Coronary artery (tissue), 2 donors: Measurements from ENCODE around the gene FOXO6.
A peak's percentile ranks its signal among the peaks of the same experiment; 100 is the strongest.

Experiments
- DNase-seq: peaks from one replicate; pipeline ENCODE4 v3.0.0-alpha.2; 2017; ENCODE audit warnings: low spot score
- H3K27ac ChIP-seq, 2 donors: fragments of 200-600 bp; sonication (generic); one replicate each; pipeline ENCODE4 v1.5.1; 2016 to 2019
- H3K4me3 ChIP-seq: fragments of 200-600 bp; sonication (generic); 2 replicates; pipeline ENCODE4 v1.5.1; 2016; ENCODE audit warnings: mild to moderate bottlenecking, moderate library complexity
- CTCF ChIP-seq: fragments of 200-600 bp; sonication (generic); IDR thresholded peaks from one replicate; pipeline ENCODE4 v1.5.1; 2019; ENCODE audit warnings: antibody characterized with exemption

The FOXO6 gene

GRCh38 chr1:41378999-41379737 is 17.9 kb downstream of the FOXO6 start:
- Histone ChIP-seq H3K4me3 (no peak overlapping the region), H3K27ac (peak overlapping the region; percentile 93 to 100)
- DNase-seq = no peak
- no peak for TF ChIP-seq CTCF

GRCh38 chr1:41379738-41380130 is 18.5 kb downstream of the FOXO6 start:
- no peak for TF ChIP-seq CTCF
- Histone ChIP-seq H3K27ac (peak overlapping the region; percentile 93 to 100), H3K4me3 (no peak overlapping the region)
- no peak for DNase-seq

GRCh38 chr1:41380195-41380594 is 19.0 kb downstream of the FOXO6 start:
- Histone ChIP-seq H3K4me3 (peak overlapping the region; percentile 91), H3K27ac (peak overlapping the region; percentile 93 to 100)
- no peak for TF ChIP-seq CTCF
- DNase-seq = no peak

GRCh38 chr1:41380979-41381691 is 19.9 kb downstream of the FOXO6 start:
- Histone ChIP-seq H3K27ac (peak overlapping the region; percentile 93 to 100), H3K4me3 (peak overlapping the region; percentile 91)
- TF ChIP-seq CTCF = no peak
- no peak for DNase-seq

- TF ChIP-seq CTCF = no peak
- Histone ChIP-seq H3K27ac (peak overlapping the region; percentile 97 to 100), H3K4me3 (peak overlapping the region; percentile 91)
- no peak for DNase-seq
These were observed 20.7 kb downstream of the FOXO6 start for GRCh38 chr1:41381692-41382479.

GRCh38 chr1:41382480-41383090 is 21.4 kb downstream of the FOXO6 start:
- peak; percentile 86 for DNase-seq
- Histone ChIP-seq H3K4me3 (peak overlapping the region; percentile 91), H3K27ac (peak overlapping the region; percentile 97 to 100)
- TF ChIP-seq CTCF = no peak
